ENCODE results near the gene LRRC37A3. TPM values are rescaled to one million over a fixed set of nuclear protein-coding genes. Genes with fewer than 3 reads are reported as not detected.
"Not testable (repeated sequence)": the region's sequence is repeated elsewhere in the genome, so short reads cannot be mapped to it uniquely, and the experiment has no call there.

The LRRC37A3 gene
- polyA plus RNA-seq, 1 of the 3 experiments (the other 2 are of a cell fraction), result 10.4 TPM

DNA sequence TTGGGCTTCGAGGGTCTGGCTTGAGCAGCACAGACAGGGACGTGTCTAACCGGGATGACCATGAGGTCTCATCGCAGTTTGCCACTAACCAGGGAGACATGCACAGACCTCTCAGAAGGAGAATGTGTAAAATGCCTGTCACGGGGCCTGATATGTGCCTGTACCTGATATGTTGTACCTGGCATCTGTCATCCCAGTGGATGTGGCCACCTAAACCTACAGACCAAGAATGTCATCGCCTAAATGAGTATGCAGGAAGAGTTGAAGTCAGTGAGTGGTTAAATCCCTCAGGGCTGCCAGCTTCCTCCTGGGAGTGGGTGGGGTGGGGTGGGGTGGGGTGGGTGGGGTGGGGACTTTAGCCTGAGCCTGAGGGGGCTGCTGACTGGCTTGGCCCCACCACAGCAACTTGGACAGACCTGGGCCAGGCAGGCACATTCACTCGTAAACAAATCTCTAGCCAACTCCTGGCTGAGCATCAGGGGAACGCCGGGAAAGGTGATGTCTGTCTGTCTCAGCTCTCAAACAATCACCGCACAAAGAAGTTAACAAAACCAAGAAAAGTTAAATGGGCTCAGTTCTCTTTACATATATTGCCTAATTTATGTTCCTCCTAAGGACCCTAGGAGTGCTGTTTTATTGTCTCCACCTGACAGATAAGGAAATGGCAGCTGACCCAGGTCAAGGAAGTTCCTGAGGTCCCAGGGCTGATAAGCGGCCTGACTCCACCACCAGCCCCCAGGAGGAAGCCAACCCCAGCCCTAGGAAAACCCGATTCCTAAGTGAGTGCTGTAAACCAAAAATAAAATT lies 89.3 kb downstream of the LRRC37A3 start:
- H2AFZ ChIP-seq (ENCODE audit: low read depth); DNase-seq: not testable (repeated sequence)
- WGBS (ENCODE audit: low lambda C conversion rate), result 93% methylated on average over 9 of the region's 12 CpGs

DNA sequence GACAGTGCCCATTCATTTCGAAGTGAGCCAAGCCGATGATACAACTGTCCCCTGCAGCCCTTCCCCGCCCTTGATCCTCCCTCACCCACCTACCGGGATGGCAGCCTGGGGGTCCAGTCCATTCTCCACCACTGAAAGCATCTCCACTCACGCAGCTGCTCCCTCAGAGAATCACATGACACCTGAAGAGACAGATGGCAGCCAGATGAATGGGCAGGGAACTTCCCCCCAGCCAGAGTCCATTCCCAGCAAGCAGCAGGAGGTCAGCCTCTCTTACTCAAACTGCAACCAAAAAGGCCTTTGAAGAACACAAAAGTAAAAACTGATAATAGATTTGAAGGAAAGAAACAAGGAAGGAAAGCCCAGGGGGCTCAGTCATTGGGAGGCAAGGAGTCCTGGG lies 90.2 kb downstream of the LRRC37A3 start:
- H3K4me2 ChIP-seq; DNase-seq; H3K9me3 ChIP-seq; H3K4me3 ChIP-seq (ENCODE audit: low read depth in 2 of 2, low read length in 1 of 2); H4K20me1 ChIP-seq (ENCODE audit: insufficient read depth); H3K4me1 ChIP-seq (ENCODE audit: control insufficient read depth in 1 of 2, insufficient read depth in 2 of 2, low read depth in 1 of 2, low read length in 1 of 2); H3K9ac ChIP-seq; H3K36me3 ChIP-seq (replicated peaks in 1 of 2; ENCODE audit: control insufficient read depth in 1 of 2, insufficient read depth in 2 of 2, low read length in 1 of 2); H3K27ac ChIP-seq (ENCODE audit: low read depth in 2 of 2, low read length in 1 of 2); H3K79me2 ChIP-seq (ENCODE audit: insufficient read depth); CTCF ChIA-PET; POLR2A ChIA-PET; H2AFZ ChIP-seq (ENCODE audit: low read depth); H3K9me2 ChIP-seq; H3F3A ChIP-seq (replicated peaks; ENCODE audit: insufficient read depth); H3K27me3 ChIP-seq (ENCODE audit: insufficient read depth): not testable (repeated sequence)
- 92% methylated on average over 5 of the region's 5 CpGs for WGBS (ENCODE audit: low lambda C conversion rate)

More for the DNA sequence above, 89.3 kb downstream of the LRRC37A3 start:
- H3K4me2 ChIP-seq; CTCF ChIA-PET; H3K9me2 ChIP-seq; H3K27ac ChIP-seq (ENCODE audit: low read depth in 2 of 2, low read length in 1 of 2); H3K4me1 ChIP-seq (ENCODE audit: control insufficient read depth in 1 of 2, insufficient read depth in 2 of 2, low read depth in 1 of 2, low read length in 1 of 2); H4K20me1 ChIP-seq (ENCODE audit: insufficient read depth); H3K27me3 ChIP-seq (ENCODE audit: insufficient read depth); H3K36me3 ChIP-seq (replicated peaks in 1 of 2; ENCODE audit: control insufficient read depth in 1 of 2, insufficient read depth in 2 of 2, low read length in 1 of 2); H3F3A ChIP-seq (replicated peaks; ENCODE audit: insufficient read depth); H3K79me2 ChIP-seq (ENCODE audit: insufficient read depth); H3K4me3 ChIP-seq (ENCODE audit: low read depth in 2 of 2, low read length in 1 of 2); H3K9ac ChIP-seq; POLR2A ChIA-PET; H3K9me3 ChIP-seq: not testable (repeated sequence)

DNA sequence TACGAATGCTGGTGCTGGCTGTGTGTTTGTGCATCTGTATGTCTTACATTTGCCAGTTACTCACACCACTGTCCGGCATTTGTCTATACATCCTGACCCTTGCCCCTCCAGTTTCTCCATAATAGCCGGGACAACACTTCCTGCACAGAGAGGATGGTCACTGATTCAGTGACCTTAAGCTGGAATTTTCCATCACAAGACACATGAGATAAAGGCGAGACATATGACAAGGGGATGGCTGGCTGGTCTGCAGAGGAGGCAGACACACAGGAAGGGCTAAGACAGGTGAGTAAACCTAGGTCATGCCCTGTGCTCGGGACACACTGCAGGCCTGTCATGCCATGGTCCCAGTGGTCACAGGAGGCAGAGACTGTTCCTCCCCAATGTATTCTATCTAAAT lies 100.4 kb downstream of the LRRC37A3 start:
- H3K4me1 ChIP-seq (ENCODE audit: control insufficient read depth in 1 of 2, insufficient read depth in 2 of 2, low read depth in 1 of 2, low read length in 1 of 2); H4K20me1 ChIP-seq (ENCODE audit: insufficient read depth); CTCF ChIA-PET; H3K4me3 ChIP-seq (ENCODE audit: low read depth in 2 of 2, low read length in 1 of 2); H3K9me2 ChIP-seq; H3K27me3 ChIP-seq (ENCODE audit: insufficient read depth); H3K79me2 ChIP-seq (ENCODE audit: insufficient read depth); H3F3A ChIP-seq (replicated peaks; ENCODE audit: insufficient read depth); H3K36me3 ChIP-seq (replicated peaks in 1 of 2; ENCODE audit: control insufficient read depth in 1 of 2, insufficient read depth in 2 of 2, low read length in 1 of 2); H3K4me2 ChIP-seq; H3K9ac ChIP-seq; POLR2A ChIA-PET; H2AFZ ChIP-seq (ENCODE audit: low read depth); H3K27ac ChIP-seq (ENCODE audit: low read depth in 2 of 2, low read length in 1 of 2); H3K9me3 ChIP-seq; DNase-seq: not testable (repeated sequence)
- 82% methylated on average over 5 of the region's 5 CpGs for whole genome bisulfite sequencing (ENCODE audit: low lambda C conversion rate)

DNA sequence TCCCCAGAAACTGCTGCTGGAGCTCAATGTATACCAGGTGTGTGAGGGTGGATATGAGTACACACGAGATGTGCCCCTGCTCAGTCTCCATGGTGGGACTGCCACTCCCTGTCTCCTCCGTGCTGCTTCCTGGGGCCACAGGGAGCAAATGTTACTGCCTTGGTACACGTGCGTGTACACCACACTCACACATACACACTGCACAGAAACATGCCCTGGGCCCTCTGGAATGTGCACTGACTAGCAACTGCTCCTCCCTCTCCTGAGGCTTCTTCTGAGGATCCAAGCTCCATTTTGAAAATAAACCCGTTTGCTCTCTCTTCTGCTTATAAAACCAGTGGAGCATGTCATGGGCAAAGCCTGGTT lies 103.5 kb downstream of the LRRC37A3 start:
- H3K4me3 ChIP-seq (ENCODE audit: low read depth in 2 of 2, low read length in 1 of 2); DNase-seq; H3K79me2 ChIP-seq (ENCODE audit: insufficient read depth); POLR2A ChIA-PET; H3K27me3 ChIP-seq (ENCODE audit: insufficient read depth); H3K9me2 ChIP-seq; H3K9me3 ChIP-seq; H3K4me2 ChIP-seq; H3K36me3 ChIP-seq (replicated peaks in 1 of 2; ENCODE audit: control insufficient read depth in 1 of 2, insufficient read depth in 2 of 2, low read length in 1 of 2); H3K4me1 ChIP-seq (ENCODE audit: control insufficient read depth in 1 of 2, insufficient read depth in 2 of 2, low read depth in 1 of 2, low read length in 1 of 2); H4K20me1 ChIP-seq (ENCODE audit: insufficient read depth); H3K9ac ChIP-seq; H2AFZ ChIP-seq (ENCODE audit: low read depth); CTCF ChIA-PET; H3K27ac ChIP-seq (ENCODE audit: low read depth in 2 of 2, low read length in 1 of 2); H3F3A ChIP-seq (replicated peaks; ENCODE audit: insufficient read depth): not testable (repeated sequence)
- WGBS (ENCODE audit: low lambda C conversion rate), result 90% methylated on average over 5 of the region's 5 CpGs

DNA sequence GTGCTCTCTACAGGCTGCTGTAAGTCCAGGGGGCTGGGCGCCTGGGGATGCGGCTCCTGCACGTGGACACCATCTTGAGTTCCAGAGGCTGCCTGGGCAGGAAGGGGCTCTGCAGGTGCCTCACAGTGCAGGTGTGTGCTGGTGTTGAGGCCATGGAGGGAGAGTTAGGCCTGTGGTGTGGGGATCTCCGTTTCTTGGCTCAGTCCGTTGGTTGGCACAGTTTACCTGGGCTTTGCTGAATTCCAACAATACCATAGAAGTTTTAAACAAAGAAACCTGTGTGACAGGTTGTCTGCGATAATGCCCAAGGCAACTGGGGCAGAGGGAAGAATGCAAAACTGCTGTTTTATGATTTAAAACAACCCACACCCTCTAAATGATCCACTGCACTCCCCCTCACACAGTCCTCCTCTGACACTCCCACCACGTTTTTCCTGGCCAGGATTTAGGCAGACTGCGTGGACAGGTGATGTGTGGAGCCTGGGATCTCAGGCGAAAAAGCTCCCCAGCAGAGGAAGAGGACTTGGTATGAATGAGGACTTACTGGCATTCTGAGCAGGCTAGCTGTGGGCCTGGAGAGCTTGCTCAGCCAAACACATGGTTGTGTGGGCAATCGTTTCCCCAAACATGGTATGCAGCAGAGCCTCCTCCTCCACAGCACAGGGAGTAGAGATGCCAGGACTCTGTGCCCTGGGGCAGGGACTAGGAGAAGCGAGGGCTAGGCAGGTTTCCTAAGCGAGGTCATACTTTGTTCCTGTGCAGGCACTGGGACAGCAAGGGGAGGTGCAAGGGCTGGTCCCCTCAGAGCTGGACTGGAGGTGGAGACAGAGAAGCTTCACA lies 104.1 kb downstream of the LRRC37A3 start:
- H3K27me3 ChIP-seq (ENCODE audit: insufficient read depth); H3K9ac ChIP-seq; POLR2A ChIA-PET; H3K4me2 ChIP-seq; H3K4me1 ChIP-seq (ENCODE audit: control insufficient read depth in 1 of 2, insufficient read depth in 2 of 2, low read depth in 1 of 2, low read length in 1 of 2); H3F3A ChIP-seq (replicated peaks; ENCODE audit: insufficient read depth); H3K36me3 ChIP-seq (replicated peaks in 1 of 2; ENCODE audit: control insufficient read depth in 1 of 2, insufficient read depth in 2 of 2, low read length in 1 of 2); H2AFZ ChIP-seq (ENCODE audit: low read depth); H3K79me2 ChIP-seq (ENCODE audit: insufficient read depth); H4K20me1 ChIP-seq (ENCODE audit: insufficient read depth); H3K4me3 ChIP-seq (ENCODE audit: low read depth in 2 of 2, low read length in 1 of 2); DNase-seq; H3K9me3 ChIP-seq; H3K9me2 ChIP-seq; H3K27ac ChIP-seq (ENCODE audit: low read depth in 2 of 2, low read length in 1 of 2); CTCF ChIA-PET: not testable (repeated sequence)
- WGBS (ENCODE audit: low lambda C conversion rate), result 87% methylated on average over 12 of the region's 12 CpGs

Measured in SK-N-SH (cell line).